HG03442 (cell line): ENCODE data around the gene ATF6.
"Not testable (repeated sequence)": the region's sequence is repeated elsewhere in the genome, so short reads cannot be mapped to it uniquely, and the experiment has no call there.

Source experiments
- ATAC-seq: cut with Tn5 transposase; IDR thresholded peaks from one replicate; pipeline ENCODE4 v1.9.1; 2021; ENCODE audit warnings: mild to moderate bottlenecking, moderate library complexity; ENCODE audit not compliant: unreplicated experiment

Gene ATF6

GRCh38 chr1:161825831-161826230 lies 59.7 kb downstream of the ATF6 start:
- no peak for ATAC-seq

- no peak for ATAC-seq
These were observed 60.4 kb downstream of the ATF6 start for GRCh38 chr1:161826478-161826877.

- no peak for ATAC-seq
These were observed 61.7 kb downstream of the ATF6 start for GRCh38 chr1:161827786-161828185.

- not testable (repeated sequence) for ATAC-seq
These were observed 66.3 kb downstream of the ATF6 start for GRCh38 chr1:161832299-161832907.

GRCh38 chr1:161834967-161835550 lies 68.9 kb downstream of the ATF6 start:
- ATAC-seq: no peak

GRCh38 chr1:161836018-161836417 lies 69.9 kb downstream of the ATF6 start:
- ATAC-seq: no peak

- ATAC-seq: no peak
These were observed 72.2 kb downstream of the ATF6 start for GRCh38 chr1:161838362-161838761.

GRCh38 chr1:161838885-161839284 lies 72.8 kb downstream of the ATF6 start:
- ATAC-seq: no peak

GRCh38 chr1:161839591-161839990 lies 73.5 kb downstream of the ATF6 start:
- ATAC-seq: no peak

GRCh38 chr1:161840363-161840762 lies 74.2 kb downstream of the ATF6 start:
- no peak for ATAC-seq

- ATAC-seq: no peak
These were observed 77.0 kb downstream of the ATF6 start for GRCh38 chr1:161843156-161843555.

- ATAC-seq: no peak
These were observed 78.6 kb downstream of the ATF6 start for GRCh38 chr1:161844696-161845095.

GRCh38 chr1:161848676-161849075 lies 82.6 kb downstream of the ATF6 start:
- ATAC-seq: no peak

- ATAC-seq: no peak
These were observed 83.4 kb downstream of the ATF6 start for GRCh38 chr1:161849518-161849917.

GRCh38 chr1:161855260-161855659 lies 89.1 kb downstream of the ATF6 start:
- ATAC-seq: no peak

- no peak for ATAC-seq
These were observed 92.2 kb downstream of the ATF6 start for GRCh38 chr1:161858271-161858670.

GRCh38 chr1:161863549-161863948 lies 97.4 kb downstream of the ATF6 start:
- ATAC-seq: no peak

GRCh38 chr1:161864577-161864976 lies 98.5 kb downstream of the ATF6 start:
- no peak for ATAC-seq

GRCh38 chr1:161866241-161866640 lies 100.1 kb downstream of the ATF6 start:
- ATAC-seq: no peak

- no peak for ATAC-seq
These were observed 102.7 kb downstream of the ATF6 start for GRCh38 chr1:161868832-161869231.

GRCh38 chr1:161869291-161869690 lies 103.2 kb downstream of the ATF6 start:
- no peak for ATAC-seq

GRCh38 chr1:161872506-161872905 lies 106.4 kb downstream of the ATF6 start:
- no peak for ATAC-seq

- ATAC-seq: no peak
These were observed 113.1 kb downstream of the ATF6 start for GRCh38 chr1:161879261-161879660.
